Parathyroid adenoma (tissue), 2 donors: Measurements from ENCODE around the gene ZNF236.

Experiments used
- H2AFZ ChIP-seq: fragments of 300-600 bp; sonication (generic); one replicate; pipeline ENCODE4 v1.7.0; 2017; ENCODE audit warnings: antibody characterized with exemption, mild to moderate bottlenecking
- H3K27ac ChIP-seq: fragments of 300-600 bp; sonication (generic); one replicate; pipeline ENCODE4 v1.7.0; 2017
- H3K27me3 ChIP-seq: fragments of 300-600 bp; sonication (generic); one replicate; pipeline ENCODE4 v1.7.0; 2017; ENCODE audit warnings: low read length; ENCODE audit not compliant: control insufficient read depth, insufficient read depth
- H3K36me3 ChIP-seq: fragments of 300-600 bp; sonication (generic); one replicate; pipeline ENCODE4 v1.7.0; 2017; ENCODE audit warnings: low read length; ENCODE audit not compliant: control insufficient read depth, insufficient read depth
- H3K4me1 ChIP-seq: fragments of 300-600 bp; sonication (generic); one replicate; pipeline ENCODE4 v1.7.0; 2017; ENCODE audit warnings: control low read depth
- H3K4me2 ChIP-seq: fragments of 300-600 bp; sonication (generic); one replicate; pipeline ENCODE4 v1.7.0; 2017; ENCODE audit warnings: low read length
- H3K4me3 ChIP-seq: fragments of 300-600 bp; sonication (generic); one replicate; pipeline ENCODE4 v1.7.0; 2017; ENCODE audit warnings: low read depth, low read length
- H3K79me2 ChIP-seq: fragments of 300-600 bp; sonication (generic); one replicate; pipeline ENCODE4 v1.7.0; 2017; ENCODE audit warnings: control low read depth
- H3K9ac ChIP-seq: fragments of 300-600 bp; sonication (generic); one replicate; pipeline ENCODE4 v1.7.0; 2017; ENCODE audit warnings: mild to moderate bottlenecking
- H3K9me3 ChIP-seq: fragments of 300-600 bp; sonication (generic); one replicate; pipeline ENCODE4 v1.7.0; 2017; ENCODE audit warnings: low read length; ENCODE audit not compliant: control insufficient read depth
- TF ChIP-seq, protein P1 (sequence below): fragments of 300-600 bp; sonication (generic); IDR thresholded peaks from one replicate; pipeline ENCODE4 v1.7.0; 2017; ENCODE audit warnings: antibody characterized with exemption, mild to moderate bottlenecking
- donor health status: primary hyperparathyroidism.

The ZNF236 gene

DNA sequence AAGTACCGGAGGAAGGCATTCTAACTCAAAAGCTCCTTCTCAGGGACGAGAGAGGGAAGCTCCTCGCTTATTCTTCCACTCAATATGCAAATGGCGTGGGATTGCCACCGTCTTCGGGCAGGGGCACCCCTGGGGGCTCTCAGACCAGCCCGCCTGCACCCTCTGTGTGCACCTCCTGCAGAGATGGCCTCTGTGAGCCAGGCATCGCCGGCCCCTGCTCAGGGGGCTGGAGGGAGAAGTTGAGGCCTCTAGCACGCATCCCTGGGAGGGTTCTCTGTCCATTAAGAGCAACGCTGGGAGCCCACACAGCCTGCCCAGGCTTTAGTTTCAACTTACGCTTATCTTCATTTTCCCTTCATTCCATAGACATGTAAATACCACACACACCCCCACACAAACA, 184.9 kb downstream of the ZNF236 start:
- Histone ChIP-seq H3K79me2 (peaks cover 28% of the 10 kb centered on the region), H3K36me3 (no peaks in the 10 kb centered on the region), H2AFZ (no peak overlapping the region), H3K4me3 (no peak overlapping the region), H3K4me2 (no peak overlapping the region), H3K27me3 (no peaks in the 10 kb centered on the region), H3K4me1 (peaks cover 11% of the 10 kb centered on the region), H3K9me3 (no peaks in the 10 kb centered on the region), H3K9ac (no peak overlapping the region), H3K27ac (no peak overlapping the region)
- TF ChIP-seq, protein P1, sequence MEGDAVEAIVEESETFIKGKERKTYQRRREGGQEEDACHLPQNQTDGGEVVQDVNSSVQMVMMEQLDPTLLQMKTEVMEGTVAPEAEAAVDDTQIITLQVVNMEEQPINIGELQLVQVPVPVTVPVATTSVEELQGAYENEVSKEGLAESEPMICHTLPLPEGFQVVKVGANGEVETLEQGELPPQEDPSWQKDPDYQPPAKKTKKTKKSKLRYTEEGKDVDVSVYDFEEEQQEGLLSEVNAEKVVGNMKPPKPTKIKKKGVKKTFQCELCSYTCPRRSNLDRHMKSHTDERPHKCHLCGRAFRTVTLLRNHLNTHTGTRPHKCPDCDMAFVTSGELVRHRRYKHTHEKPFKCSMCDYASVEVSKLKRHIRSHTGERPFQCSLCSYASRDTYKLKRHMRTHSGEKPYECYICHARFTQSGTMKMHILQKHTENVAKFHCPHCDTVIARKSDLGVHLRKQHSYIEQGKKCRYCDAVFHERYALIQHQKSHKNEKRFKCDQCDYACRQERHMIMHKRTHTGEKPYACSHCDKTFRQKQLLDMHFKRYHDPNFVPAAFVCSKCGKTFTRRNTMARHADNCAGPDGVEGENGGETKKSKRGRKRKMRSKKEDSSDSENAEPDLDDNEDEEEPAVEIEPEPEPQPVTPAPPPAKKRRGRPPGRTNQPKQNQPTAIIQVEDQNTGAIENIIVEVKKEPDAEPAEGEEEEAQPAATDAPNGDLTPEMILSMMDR: no peak

DNA sequence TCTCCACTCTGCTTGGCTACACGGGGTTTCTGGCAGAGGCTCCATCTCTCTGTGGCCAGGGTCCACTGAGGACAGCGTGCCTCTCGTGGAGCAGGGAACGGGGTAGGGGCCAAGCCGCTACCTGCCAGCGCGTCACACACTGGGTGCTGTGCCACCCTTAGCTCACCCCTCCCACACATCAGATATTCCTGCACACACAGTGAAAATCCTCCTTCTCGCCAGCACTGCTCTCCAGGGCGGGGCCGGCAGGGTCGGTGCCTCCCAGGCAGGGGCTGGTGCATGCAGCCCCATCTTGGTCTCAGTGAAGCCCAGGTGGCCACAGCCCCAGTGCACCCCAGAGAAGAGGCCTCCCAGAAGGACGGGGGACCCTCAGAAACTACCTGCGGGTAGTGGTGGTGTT, 185.6 kb downstream of the ZNF236 start:
- Histone ChIP-seq H3K27me3 (no peaks in the 10 kb centered on the region), H2AFZ (no peak overlapping the region), H3K27ac (no peak overlapping the region), H3K4me2 (no peak overlapping the region), H3K4me1 (peaks cover 11% of the 10 kb centered on the region), H3K36me3 (no peaks in the 10 kb centered on the region), H3K79me2 (peaks cover 30% of the 10 kb centered on the region), H3K9ac (no peak overlapping the region), H3K4me3 (no peak overlapping the region), H3K9me3 (no peaks in the 10 kb centered on the region)
- TF ChIP-seq, protein P1: no peak

DNA sequence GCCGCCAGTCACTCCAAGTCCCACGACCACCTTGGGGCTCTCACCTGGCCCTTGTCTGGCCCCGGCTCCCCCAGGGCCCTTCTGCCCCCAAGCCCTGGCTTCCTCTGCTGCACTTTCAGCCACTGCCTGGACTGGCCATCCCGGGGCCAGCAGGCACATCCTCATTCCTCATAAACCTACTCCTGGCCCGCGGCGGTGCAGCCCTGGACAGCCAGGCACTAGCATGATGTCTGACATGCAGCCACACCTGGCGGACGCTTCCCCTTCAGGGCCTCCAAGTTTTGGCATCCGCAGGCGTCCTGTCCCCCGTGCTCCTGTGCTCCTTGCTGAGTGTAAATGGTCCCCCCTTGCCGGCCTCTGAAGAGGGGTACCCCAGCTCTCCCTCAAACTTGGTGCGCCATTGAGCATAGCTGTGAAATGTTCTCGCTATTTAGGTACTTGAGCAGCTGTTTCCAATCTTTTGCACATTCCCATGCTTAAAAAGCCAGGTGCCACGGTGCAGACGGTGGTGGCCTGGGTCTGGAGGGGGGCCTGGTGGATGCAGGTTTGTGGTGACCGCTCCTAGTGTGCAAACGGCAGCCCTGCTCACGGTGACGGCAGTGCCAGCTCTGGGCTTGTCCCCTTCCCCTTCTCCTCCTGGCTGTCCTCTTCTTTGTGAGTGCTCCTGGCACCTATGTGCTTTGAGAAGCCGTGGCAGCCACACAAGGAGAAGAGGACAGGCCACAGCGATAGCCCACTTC, 186.4 kb downstream of the ZNF236 start:
- H3K9ac ChIP-seq: no peak overlapping the region
- H2AFZ ChIP-seq: no peak overlapping the region
- no peaks in the 10 kb centered on the region for H3K9me3 ChIP-seq
- TF ChIP-seq, protein P1: no peak
- H3K4me3 ChIP-seq: no peak overlapping the region
- no peak overlapping the region for H3K4me2 ChIP-seq
- no peaks in the 10 kb centered on the region for H3K36me3 ChIP-seq
- H3K4me1 ChIP-seq: peaks cover 11% of the 10 kb centered on the region
- H3K27ac ChIP-seq: no peak overlapping the region
- peaks cover 34% of the 10 kb centered on the region for H3K79me2 ChIP-seq
- H3K27me3 ChIP-seq: no peaks in the 10 kb centered on the region

DNA sequence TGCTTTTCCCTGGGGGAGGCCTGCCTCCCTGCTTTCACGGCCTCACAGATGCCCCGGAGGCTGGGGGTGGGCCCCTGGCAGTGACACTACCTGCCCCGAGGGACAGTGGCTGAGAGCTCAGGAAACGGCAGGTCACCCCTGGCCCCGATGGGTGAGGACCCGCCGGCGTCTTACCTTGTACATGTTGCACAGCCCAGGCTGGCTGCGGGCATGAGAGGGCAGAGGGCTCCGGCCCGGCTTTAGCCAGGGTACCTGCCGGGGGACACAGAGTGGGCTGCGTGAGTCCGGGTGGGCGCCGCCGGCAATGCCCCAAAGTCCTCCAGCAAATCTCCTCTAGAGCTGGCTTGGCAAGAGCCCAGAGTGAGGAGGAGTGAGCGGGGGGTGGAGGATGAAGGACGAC, 187.3 kb downstream of the ZNF236 start:
- no peak overlapping the region for H3K9ac ChIP-seq

More for the DNA sequence above, 187.3 kb downstream of the ZNF236 start:
- Histone ChIP-seq H3K79me2 (peaks cover 41% of the 10 kb centered on the region), H3K36me3 (no peaks in the 10 kb centered on the region), H3K4me2 (no peak overlapping the region), H3K9me3 (no peaks in the 10 kb centered on the region), H2AFZ (no peak overlapping the region), H3K27me3 (no peaks in the 10 kb centered on the region), H3K4me3 (no peak overlapping the region), H3K27ac (no peak overlapping the region), H3K4me1 (peaks cover 11% of the 10 kb centered on the region)
- TF ChIP-seq, protein P1: no peak
